GM12875 (cell line): ENCODE results near the gene CACNA1E.

Experiments used
- H3K4me3 ChIP-seq: one replicate; pipeline ENCODE4 v1.5.1; 2011; ENCODE audit warnings: low read depth, low read length, control low read depth
- TF ChIP-seq, protein P1 (sequence below): IDR thresholded peaks from 2 replicates; pipeline ENCODE4 v1.5.1; 2011; ENCODE audit warnings: low read depth, mild to moderate bottlenecking, control low read depth, inconsistent platforms, low read length, moderate library complexity, borderline replicate concordance; ENCODE audit not compliant: insufficient read depth

Gene CACNA1E

DNA sequence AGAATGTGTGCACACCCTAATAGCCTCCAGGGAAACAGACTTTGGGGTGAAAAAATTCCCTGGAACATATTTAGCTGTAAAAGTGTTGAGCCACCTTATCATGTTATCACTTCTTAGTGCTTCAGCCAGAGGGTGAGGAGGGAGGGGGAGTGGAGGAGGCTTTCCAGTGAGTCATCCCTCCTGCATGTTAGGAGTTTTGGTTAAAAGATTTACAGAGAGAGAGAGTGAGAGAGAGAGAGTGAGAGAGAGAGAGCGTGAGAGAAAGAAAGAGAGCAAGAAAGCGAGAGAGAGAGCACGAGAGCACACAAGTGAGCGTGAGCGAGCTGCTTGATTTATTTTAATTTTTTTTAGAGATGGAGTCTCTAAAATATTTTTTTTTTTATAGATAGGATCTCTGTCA is 13.5 kb upstream of the CACNA1E start:
- TF ChIP-seq, protein P1, sequence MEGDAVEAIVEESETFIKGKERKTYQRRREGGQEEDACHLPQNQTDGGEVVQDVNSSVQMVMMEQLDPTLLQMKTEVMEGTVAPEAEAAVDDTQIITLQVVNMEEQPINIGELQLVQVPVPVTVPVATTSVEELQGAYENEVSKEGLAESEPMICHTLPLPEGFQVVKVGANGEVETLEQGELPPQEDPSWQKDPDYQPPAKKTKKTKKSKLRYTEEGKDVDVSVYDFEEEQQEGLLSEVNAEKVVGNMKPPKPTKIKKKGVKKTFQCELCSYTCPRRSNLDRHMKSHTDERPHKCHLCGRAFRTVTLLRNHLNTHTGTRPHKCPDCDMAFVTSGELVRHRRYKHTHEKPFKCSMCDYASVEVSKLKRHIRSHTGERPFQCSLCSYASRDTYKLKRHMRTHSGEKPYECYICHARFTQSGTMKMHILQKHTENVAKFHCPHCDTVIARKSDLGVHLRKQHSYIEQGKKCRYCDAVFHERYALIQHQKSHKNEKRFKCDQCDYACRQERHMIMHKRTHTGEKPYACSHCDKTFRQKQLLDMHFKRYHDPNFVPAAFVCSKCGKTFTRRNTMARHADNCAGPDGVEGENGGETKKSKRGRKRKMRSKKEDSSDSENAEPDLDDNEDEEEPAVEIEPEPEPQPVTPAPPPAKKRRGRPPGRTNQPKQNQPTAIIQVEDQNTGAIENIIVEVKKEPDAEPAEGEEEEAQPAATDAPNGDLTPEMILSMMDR: no peak
- H3K4me3 ChIP-seq: no peak overlapping the region

DNA sequence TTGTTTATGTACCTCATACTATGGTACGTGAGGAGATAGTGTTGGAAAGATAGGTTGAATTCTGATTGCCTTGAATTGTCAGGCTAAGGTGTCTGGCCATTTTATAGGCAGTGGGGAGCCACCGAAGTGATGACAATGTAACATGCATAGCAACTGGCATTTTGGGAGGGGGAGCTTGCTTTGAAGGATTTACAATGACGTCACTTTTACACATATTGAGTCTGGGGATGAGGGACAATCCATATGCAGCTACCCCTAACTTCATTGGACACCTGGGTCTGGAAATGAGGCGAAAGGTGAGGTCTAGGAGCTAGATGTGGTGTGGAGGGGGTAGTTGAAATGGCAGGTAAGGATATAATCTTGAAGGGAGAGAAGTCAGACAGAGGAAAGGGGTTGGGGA is 7.7 kb upstream of the CACNA1E start:
- TF ChIP-seq, protein P1: no peak
- H3K4me3 ChIP-seq: no peak overlapping the region

DNA sequence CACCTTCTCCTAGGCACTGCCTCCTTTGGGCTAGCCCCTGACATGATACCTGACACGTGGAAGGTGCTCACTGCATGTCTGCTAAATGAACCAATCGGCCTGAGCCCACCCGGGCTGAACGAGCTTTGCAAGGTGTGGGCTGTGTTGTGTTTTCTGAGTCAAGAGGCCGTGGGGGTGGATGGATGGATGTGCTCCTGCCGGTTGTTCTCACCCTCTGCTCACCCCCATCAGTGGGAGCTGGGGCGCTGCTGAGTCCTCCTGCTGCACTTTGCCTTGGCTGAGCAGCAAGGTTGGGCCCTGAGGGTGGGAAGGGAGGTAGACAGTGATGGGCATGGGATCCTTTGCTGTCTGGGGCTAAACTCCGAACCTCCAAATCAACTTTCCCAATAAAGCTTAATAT is 6.7 kb upstream of the CACNA1E start:
- TF ChIP-seq, protein P1: no peak
- H3K4me3 ChIP-seq: no peak overlapping the region

DNA sequence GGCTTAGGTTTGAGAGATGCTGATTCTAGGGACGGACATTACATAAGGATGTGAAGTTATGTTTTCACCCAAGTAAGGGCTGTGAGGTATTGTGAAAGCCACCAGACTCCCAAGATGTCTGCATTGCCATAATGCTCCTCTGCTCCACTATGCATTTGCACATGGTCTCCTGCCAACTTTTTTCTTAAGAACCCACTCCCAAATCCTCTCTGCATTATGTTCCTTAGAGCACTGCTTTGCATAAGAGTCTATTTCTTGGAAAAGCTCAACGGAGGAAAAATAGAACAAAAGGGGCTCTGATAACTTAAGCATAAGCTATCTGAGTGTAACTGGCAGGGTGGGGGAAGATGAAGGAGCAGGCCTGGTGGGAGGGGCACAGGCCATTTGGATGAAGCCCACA is 5.0 kb upstream of the CACNA1E start:
- no peak overlapping the region for H3K4me3 ChIP-seq
- TF ChIP-seq, protein P1: no peak

DNA sequence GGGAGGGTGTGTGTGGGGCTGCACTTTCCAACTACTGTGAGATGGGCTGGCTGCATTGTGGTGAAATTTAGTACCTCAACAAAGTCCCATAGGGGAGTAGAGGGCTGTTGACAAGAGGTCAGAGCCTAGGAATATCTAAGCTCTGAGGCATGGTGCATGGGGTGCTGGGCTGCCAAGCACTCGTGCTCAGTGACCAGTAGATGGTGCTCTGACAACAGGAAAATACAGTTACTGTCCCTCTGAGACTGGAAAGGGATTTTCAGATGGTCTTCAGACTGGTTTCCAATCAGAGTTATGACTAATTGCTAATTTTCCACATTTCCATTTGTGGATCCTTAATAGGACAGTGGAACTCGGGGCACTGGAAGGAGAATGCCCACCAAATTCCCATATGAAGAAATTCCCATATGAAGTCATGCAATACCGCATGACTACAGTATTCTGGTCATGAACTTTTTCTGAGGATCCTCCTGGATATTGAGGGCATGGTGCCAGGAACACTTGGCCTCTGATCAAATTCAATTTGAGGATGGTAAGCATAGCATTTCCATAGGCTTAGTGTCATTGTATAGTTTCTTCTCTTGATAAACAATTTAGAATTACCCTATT is 4.1 kb upstream of the CACNA1E start:
- H3K4me3 ChIP-seq: no peak overlapping the region
- TF ChIP-seq, protein P1: peak; percentile 80

DNA sequence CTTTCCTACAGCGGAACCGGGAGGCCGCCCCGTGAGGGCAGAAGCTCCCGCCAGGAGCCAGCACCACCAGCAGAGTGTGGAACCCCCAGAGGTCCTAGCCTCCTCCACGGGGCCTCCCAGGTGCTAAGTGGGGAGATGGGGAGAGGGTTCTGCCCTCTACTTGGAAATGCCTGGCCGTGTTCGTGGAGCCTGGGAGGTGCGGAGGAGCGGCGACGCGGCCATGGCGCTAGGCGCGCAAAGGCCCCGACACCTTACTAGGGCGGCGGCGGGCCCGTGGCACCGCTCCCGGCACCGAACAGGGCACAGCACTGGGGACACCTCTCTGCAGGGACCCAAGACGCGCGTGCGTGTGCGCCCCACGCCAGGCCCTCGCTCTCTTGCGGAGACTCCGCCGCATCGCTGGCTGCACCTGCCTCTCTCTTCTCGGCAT is 1.3 kb upstream of the CACNA1E start:
- TF ChIP-seq, protein P1: no peak
- peak overlapping the region; percentile 65 for H3K4me3 ChIP-seq

DNA sequence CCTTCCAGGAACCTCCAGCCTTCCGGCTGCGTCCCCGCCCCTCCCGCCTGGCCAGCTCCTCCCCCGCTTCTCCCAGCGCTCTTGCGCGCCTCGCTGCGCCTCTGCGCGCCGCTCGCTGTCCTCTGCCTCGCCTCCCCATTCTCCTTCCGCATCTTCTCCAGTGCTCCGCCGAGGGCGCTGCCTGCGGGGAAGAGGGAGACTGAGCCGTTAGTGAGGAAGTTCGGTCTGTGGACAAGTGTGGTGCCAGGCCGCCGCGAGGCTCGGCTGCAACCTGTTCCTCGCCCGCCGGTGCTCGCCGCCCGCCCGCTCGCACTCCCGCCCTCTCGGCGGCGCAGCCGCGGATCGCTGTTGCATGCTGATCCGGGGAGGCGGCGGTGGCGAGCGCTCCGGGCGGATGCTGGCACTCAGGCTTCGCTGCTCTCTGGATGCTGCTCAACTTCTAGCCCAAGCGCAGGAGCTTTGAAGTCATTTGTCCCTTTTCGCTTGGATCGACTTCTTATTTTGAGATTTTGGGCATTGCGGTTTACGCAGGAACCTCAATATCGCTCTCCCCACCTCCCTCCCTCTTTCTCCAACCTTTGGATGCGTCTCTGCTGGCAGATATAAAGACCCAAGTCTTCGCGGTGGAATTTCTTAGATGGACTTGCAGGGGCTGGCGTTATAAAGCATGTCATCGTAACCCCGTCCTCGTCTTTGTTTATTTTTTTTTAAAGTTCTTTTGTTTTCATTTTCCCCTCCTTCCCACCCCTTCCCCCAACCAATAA is 614 bp upstream of the CACNA1E start:
- peak overlapping the region; percentile 65 for H3K4me3 ChIP-seq
- TF ChIP-seq, protein P1: no peak
